MM.1S (cell line): ENCODE data around the gene VASH2.

ENCODE experiments used
- DNase-seq: peaks from one replicate; pipeline ENCODE4 v3.0.0-alpha.2; 2015
- H2AFZ ChIP-seq: fragments of 300-600 bp; sonication (generic); 2 replicates; pipeline ENCODE4 v1.6.0; 2016; ENCODE audit warnings: antibody characterized with exemption, low read length
- H3F3A ChIP-seq: fragments of 300-600 bp; sonication (generic); 2 replicates; pipeline ENCODE4 v1.6.1; 2016; ENCODE audit warnings: mild to moderate bottlenecking, antibody characterized with exemption, low read length, moderate library complexity, mixed read lengths; ENCODE audit not compliant: insufficient read depth
- H3K27ac ChIP-seq: fragments of 300-600 bp; sonication (generic); 2 replicates; pipeline ENCODE4 v1.5.1; 2016; ENCODE audit warnings: mild to moderate bottlenecking, low read length
- H3K27me3 ChIP-seq: fragments of 300-600 bp; sonication (generic); replicated peaks from 2 replicates; pipeline ENCODE4 v1.6.0; 2016; ENCODE audit warnings: low read length; ENCODE audit not compliant: insufficient read depth
- H3K36me3 ChIP-seq: fragments of 300-600 bp; sonication (generic); replicated peaks from 2 replicates; pipeline ENCODE4 v1.6.1; 2016; ENCODE audit warnings: mild to moderate bottlenecking, low read length, mixed read lengths; ENCODE audit not compliant: insufficient read depth
- H3K4me1 ChIP-seq: fragments of 300-600 bp; sonication (generic); 2 replicates; pipeline ENCODE4 v1.6.1; 2016; ENCODE audit warnings: low read length, mixed read lengths
- H3K4me2 ChIP-seq: fragments of 300-600 bp; sonication (generic); 2 replicates; pipeline ENCODE4 v1.6.0; 2016; ENCODE audit warnings: low read depth, low read length
- H3K4me3 ChIP-seq: fragments of 300-600 bp; sonication (generic); 2 replicates; pipeline ENCODE4 v1.5.1; 2016; ENCODE audit warnings: low read length, mixed read lengths
- H3K79me2 ChIP-seq: fragments of 300-600 bp; sonication (generic); 2 replicates; pipeline ENCODE4 v1.6.1; 2016; ENCODE audit warnings: mixed run types, low read length, mixed read lengths
- H3K9ac ChIP-seq: fragments of 300-600 bp; sonication (generic); 2 replicates; pipeline ENCODE4 v1.6.1; 2016; ENCODE audit warnings: low read length, mixed read lengths
- H3K9me2 ChIP-seq: fragments of 300-600 bp; sonication (generic); replicated peaks from 2 replicates; pipeline ENCODE4 v1.6.1; 2016; ENCODE audit warnings: mild to moderate bottlenecking, low read length, mixed read lengths; ENCODE audit not compliant: insufficient read depth
- H3K9me3 ChIP-seq: fragments of 300-600 bp; sonication (generic); replicated peaks from 2 replicates; pipeline ENCODE4 v1.6.1; 2016; ENCODE audit warnings: mild to moderate bottlenecking, low read length, mixed read lengths; ENCODE audit not compliant: insufficient read depth
- H4K20me1 ChIP-seq: fragments of 300-600 bp; sonication (generic); 2 replicates; pipeline ENCODE4 v1.6.1; 2016; ENCODE audit warnings: mild to moderate bottlenecking, low read length, moderate library complexity, mixed read lengths; ENCODE audit not compliant: insufficient read depth
- CTCF ChIP-seq: fragments of 300-600 bp; sonication (generic); IDR thresholded peaks from 2 replicates; pipeline ENCODE4 v1.5.1; 2016; ENCODE audit warnings: antibody characterized with exemption, low read length, mixed read lengths
- EZH2 ChIP-seq: fragments of 300-600 bp; sonication (generic); optimal IDR thresholded peaks from 2 replicates; pipeline ENCODE3; 2017; ENCODE audit warnings: low read depth, mild to moderate bottlenecking, antibody characterized with exemption, low read length, mixed read lengths
- EZH2phosphoT487 ChIP-seq: fragments of 300-600 bp; sonication (generic); IDR thresholded peaks from 2 replicates; pipeline ENCODE4 v1.6.1; 2018; ENCODE audit warnings: antibody characterized with exemption, low read length

Gene VASH2

GRCh38 chr1:212982430-212983152 lies 32.2 kb downstream of the VASH2 start:
- DNase-seq = no peak
- H3K4me1 ChIP-seq = no peaks in the 10 kb centered on the region

GRCh38 chr1:212983482-212983881 lies 33.1 kb downstream of the VASH2 start:
- Histone ChIP-seq H3K36me3 (no peaks in the 10 kb centered on the region), H3K4me1 (no peaks in the 10 kb centered on the region), H3K79me2 (no peaks in the 10 kb centered on the region), H2AFZ (no peak overlapping the region), H3K9ac (no peak overlapping the region), H3K4me3 (no peak overlapping the region), H3K9me3 (no peaks in the 10 kb centered on the region), H3F3A (no peaks in the 10 kb centered on the region), H3K4me2 (no peak overlapping the region), H3K9me2 (no peaks in the 10 kb centered on the region), H3K27me3 (no peaks in the 10 kb centered on the region), H4K20me1 (no peaks in the 10 kb centered on the region), H3K27ac (no peak overlapping the region)
- DNase-seq = no peak
- no peak for TF ChIP-seq CTCF
- TF ChIP-seq EZH2 = no peak
- TF ChIP-seq EZH2phosphoT487 = no peak

More at GRCh38 chr1:212982430-212983152, 32.2 kb downstream of the VASH2 start:
- Histone ChIP-seq H3K27me3 (no peaks in the 10 kb centered on the region), H4K20me1 (no peaks in the 10 kb centered on the region), H3K79me2 (no peaks in the 10 kb centered on the region), H3K4me3 (no peak overlapping the region), H3K9ac (no peak overlapping the region), H3K27ac (no peak overlapping the region), H2AFZ (no peak overlapping the region), H3F3A (no peaks in the 10 kb centered on the region), H3K36me3 (no peaks in the 10 kb centered on the region), H3K9me2 (no peaks in the 10 kb centered on the region), H3K9me3 (no peaks in the 10 kb centered on the region), H3K4me2 (no peak overlapping the region)
- no peak for TF ChIP-seq CTCF

- no peaks in the 10 kb centered on the region for H3K79me2 ChIP-seq
- H3K9ac ChIP-seq = no peak overlapping the region
- no peak overlapping the region for H3K4me3 ChIP-seq
- H4K20me1 ChIP-seq = no peaks in the 10 kb centered on the region
- TF ChIP-seq CTCF (no peak), EZH2 (no peak), EZH2phosphoT487 (no peak)
- DNase-seq = no peak
- H3K9me2 ChIP-seq = no peaks in the 10 kb centered on the region
- H3K27ac ChIP-seq = no peak overlapping the region
- H3F3A ChIP-seq = no peaks in the 10 kb centered on the region
- no peak overlapping the region for H3K4me2 ChIP-seq
- no peaks in the 10 kb centered on the region for H3K27me3 ChIP-seq
- no peaks in the 10 kb centered on the region for H3K9me3 ChIP-seq
- no peak overlapping the region for H2AFZ ChIP-seq
- H3K4me1 ChIP-seq = no peaks in the 10 kb centered on the region
- H3K36me3 ChIP-seq = 0 out of 2 replicates have a peak, but pooled peaks cover 3% of the 10 kb centered on the region
These were observed 34.4 kb downstream of the VASH2 start for GRCh38 chr1:212984522-212985291.
